ENCODE measurements around the gene FHIT.

FHIT gene

DNA sequence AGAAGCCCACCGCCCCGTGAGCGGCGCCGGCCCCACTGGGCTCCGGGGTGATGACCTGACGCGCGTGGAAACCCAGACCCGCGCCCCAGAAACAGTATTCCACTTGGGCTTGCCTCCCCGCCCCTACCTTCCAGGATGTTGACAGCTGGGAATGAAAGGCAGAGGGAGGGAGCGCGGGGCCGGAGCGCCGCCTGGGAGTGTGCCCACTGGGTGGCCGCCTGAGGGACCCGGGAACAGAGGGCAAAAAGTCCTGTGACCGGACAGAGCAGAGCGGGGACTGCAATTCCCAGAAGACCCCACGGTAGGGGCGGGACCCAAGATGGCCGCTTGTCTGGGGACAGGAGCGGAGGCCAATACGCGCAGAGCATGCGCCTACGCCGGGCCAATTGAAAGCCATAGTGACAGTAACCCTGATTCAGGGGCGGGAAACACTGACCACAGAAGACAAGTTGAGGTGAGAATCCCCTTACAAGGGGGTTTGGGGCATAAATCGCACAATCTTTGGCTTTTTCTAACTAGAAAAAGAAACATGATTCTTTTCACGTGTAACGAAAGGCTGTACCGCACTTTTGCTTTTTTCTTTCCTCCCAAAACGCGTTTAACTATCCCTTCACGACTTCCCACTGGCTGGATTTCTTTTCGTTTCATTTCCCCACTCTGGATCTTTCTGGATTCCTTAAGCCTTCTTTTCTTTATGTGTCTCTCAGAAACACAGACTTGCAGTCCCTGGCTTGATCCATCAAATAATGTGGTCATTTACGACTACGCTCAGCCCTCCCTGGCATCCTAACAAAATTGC, at the start of gene FHIT:
TSS of gene FHIT (minus strand) at position 279 of the 799 bp plus-strand sequence.
- DNase-seq = peak; percentile 47

DNA sequence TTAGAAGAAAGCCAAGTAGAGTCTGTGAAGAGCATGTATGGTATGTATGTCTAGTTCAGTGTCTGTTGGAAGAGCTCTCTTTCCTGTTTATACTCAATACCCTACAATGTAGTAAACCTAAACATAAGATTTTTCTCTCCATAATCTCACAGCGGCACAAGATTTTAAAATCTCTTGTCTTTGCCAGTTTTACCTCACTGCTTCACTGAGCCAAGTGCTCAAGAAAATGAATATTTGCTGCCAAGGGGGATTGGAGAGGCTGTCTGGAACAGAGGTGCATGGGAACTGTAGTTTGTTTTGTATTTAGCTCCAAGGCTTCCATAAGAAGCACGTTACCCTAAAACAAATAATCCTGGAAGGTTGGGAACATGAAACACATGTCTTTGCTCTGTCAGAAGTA, 49.5 kb upstream of the FHIT start:
- DNase-seq = no peak

DNA sequence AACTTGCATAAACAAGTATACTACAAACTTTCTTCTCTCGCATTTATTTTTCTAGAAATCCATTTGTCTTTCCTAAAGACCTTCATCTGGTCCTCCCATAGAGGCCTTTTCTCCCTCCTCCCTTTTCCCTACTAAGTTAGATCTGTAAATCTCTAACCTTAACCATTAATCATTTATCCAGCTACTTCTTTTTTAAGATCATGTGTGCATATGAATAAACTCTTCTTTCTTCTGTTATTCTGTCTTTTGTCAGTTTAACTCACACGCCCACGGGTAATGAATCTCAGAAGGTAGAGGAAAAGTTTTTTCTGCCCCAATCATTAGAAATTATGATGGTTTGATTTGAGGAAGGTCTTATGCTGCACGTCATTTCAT, 48.7 kb upstream of the FHIT start:
- DNase-seq = no peak

DNA sequence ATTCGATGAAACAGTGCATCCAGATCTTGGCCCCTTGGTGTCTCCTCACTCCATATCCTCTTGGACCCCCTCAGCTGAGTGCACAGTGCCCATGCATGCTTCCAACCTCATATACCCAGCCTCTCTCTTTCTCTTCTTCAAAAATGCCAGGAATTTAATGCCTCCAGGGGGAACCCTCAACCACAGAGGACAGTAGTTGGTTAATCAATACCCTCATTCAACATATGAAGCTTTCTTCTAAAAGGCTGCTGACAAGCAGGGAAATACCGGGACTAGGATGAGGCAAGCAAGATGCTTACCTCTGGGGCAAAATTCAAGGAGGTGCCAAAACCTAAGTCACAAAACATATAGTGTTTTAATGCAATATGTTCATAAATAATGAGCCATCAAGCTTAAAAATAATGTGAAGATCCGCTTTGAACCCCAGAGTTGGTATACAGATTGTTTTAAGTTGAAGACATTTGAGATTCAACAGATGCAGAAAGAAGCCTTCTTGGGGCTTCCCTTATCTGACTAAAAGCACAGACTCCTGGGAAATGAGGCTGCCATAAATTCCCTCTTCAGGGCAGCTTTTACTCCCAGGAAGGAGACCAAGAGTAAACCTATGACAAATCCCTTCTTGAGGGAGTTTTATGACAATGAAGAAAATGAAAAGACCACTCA, 48.2 kb upstream of the FHIT start:
- DNase-seq = no peak

DNA sequence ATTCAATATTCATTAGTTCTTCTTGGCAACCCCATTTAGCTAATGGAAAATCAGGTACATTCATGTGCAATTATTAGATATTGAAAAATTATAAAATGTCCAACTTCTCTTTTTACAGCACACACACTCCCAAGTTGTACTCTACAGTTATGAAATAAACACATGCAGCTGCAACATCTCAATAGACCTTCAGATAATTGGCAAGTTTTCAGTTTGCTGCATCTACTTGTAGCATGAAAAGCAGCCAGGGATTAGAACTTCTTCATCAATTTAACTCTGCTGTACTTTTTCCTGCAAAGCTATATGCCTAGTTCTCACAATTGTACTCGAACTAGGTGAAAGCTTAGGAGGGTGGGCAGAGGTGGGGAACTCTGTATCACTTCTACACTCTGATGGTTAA, 46.6 kb upstream of the FHIT start:
- no peak for DNase-seq

DNA sequence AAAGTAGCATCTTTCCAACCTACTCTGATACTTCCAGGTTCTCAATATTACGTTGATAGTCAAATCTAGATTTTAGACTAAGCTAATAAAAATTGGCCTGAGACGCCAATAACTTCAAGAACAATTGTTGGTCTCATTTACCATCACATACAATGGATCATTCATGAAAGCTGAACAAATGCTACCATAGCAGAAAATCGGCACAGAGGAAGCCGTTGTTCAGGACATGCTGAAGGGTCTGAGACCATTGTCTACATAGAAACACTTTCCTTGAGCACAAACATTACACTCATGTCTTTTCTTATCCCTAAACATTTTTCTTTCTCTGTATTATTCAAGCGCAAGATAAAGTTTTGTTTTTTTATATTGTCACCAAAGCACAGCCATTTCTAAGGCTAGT, 37.2 kb upstream of the FHIT start:
- DNase-seq = no peak

DNA sequence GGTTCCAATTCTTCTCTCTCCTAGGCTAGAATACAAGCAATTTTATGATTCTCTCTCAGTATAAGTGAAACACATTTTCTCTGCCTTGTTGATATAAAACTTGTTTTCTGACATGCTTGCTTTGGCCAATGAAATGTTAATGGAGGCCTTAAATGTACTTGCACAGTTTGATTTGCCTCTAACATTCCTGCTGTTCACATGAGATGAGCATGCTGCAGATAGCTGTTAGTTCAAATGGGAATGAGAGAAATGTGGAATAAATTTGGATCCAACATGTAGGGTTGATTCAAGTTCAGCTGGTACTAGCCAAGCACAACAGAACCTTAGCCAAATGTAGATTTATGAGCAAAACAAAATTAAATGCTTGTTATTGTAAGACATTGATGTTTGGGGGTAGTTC, 32.6 kb upstream of the FHIT start:
- DNase-seq = no peak

DNA sequence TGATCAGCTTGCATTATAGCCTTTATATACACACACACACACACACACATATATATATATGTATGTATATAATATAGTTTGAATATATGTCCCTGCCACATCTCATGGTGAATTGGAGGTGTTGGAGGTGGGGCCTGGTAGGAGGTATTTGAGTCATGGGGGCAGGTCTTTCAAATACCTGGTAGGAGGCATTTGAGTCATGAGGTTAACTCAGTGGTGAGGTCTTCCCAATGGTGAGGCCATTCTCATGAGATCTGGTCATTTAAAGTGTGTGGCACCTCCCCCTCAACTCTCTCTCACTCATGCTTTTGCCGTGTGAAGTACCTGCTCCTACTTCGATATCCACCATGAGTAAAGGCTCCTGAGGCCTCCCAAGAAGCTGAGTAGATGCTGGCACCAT, 27.5 kb upstream of the FHIT start:
- DNase-seq = no peak

DNA sequence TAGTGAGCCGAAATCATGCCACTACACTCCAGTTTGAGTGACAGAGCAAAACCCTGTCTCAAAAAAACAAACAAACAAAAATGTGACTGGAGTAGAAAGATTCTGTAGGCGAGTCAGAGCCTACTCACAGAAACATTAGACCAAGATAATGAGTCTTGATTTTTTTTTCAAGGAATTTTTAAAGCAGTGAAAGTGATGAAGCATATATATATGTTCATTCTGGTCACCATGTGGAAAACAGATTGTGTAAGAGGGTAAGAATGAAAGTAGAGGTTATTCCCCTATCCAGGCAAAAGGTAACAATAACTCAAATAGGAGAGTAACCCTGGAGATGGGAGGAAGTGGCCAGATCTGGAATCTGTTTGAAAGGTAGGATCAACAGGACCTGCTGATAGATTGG, 26.2 kb upstream of the FHIT start:
- DNase-seq = no peak

DNA sequence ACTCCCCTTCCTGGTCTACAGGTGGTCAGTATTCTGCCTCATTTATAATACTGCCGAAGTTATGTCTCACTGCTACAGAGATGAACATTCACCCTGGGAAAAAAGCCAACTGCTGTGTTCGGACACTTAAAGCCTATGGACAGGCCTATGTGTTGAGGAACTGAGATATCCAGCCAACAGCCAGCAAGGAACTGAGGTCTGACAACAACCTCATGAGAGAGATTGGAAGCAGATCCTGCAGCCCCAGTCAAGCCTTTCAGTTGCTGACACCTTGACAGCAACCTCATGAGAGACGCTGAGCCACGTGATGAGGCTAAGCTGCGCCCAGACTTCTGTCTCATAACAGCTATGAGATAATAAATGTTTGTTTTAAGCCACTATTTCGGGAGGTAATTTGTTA, 18.2 kb upstream of the FHIT start:
- no peak for DNase-seq

DNA sequence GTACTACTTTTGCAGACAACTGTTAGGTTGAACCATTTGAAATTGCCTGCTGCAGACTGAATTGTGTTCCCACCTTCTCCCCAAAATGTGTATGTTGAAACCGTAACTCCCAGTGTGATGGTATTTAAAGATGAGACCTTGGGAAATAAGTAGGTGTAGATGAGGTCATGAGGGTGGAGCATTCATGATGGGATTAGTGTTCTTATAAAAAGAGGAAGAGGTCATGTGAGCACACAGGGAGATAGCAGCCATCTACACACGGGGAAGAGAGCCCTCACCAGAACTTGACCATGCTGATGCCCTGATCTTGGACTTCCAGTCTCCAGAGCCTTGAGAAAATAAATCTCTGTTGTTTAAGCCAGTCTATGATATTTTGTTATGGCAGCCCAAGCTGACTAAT, 17.4 kb upstream of the FHIT start:
- DNase-seq = no peak

DNA sequence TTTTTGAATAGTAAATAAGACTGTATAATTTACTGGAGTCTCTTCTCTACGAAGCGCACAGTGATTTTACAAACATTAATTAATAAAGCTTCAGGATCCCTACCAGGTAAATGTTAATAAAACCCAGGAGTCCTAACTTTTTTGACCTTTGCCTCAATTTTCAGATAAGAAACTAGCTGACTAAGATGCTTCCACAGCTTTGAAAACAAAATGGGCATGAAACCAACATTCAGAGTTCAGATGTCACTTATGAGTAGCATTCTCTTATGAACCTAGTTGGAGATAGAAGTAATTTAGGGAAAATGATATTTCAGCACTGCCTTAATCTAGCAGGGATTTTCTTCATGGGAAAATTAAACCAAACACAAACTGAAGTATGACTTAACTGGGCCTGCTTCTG, 13.0 kb upstream of the FHIT start:
- no peak for DNase-seq

DNA sequence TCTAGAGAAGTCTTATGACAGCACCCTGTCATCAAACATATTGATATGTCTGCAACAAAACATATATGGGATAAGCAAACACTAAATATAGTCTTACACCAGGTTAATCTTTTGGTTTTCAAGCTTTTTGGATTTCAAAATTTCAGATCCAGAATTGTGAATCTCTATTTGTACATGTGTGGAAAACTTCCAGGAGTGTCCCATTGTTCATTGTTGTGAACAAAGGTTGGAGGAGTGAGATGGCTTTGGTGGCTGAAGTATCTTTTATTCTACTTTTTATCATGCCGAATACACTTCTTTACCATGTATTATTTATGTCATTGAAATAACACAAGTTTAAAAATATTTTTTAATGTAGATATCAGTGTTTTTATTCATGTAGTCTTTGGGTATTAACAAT, 5.9 kb upstream of the FHIT start:
- DNase-seq = no peak

DNA sequence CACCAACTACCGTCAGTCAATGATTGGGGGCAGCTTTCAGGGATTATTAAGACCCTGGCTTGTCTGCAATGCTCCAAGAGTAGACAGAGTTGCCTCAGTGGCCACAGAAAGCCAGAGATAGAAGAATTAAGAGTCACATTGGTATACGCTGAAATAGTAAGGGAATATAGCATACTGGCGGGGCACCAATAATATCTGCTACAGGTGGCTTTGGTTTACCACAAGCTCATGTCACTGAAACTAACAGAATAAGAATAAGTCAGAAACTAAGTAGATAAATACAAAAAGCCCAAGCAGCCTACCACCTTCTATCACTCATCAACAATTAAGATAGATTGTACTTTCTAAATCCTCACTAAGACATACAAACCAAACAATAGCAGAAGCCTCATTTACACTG, 2.5 kb upstream of the FHIT start:
- DNase-seq = no peak

DNA sequence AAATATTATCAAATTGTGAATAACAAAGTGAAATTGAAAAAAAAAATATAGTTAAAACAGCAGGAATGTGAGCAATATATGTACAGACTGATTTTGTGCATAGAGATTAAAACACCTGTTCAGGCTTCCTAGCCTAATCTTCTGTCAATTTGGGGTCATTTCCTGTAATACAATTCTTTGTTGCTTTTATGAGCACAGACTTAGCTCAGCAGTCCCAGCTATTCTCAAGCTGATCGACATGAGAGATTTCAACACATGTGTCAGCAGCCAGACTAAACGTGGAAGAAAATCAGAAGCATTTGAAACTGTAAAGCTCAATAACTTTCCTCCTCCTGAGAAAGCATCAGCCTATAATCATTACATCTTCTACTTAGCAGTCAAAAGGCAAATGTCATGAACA, 1.6 kb upstream of the FHIT start:
- no peak for DNase-seq

DNA sequence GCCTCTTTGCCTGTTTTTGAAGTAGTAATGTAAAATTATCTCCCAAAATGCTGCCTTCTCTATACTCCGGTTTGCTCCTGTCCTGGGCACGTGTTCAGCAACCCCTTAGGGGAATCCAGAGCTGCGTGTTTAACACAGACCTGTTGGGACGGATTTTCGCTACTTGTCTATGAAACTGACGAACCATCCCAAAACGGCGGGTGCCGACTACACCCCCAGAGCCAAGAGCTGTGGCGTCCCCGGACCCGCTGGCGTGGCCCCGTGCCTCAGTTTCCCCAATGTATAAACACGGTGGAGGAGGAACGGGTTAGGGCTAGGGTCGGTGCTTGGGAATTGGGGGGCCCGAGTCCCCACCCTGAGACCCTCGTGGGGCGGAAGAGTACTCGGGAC, 473 bp downstream of the FHIT start:
- no peak for DNase-seq

DNA sequence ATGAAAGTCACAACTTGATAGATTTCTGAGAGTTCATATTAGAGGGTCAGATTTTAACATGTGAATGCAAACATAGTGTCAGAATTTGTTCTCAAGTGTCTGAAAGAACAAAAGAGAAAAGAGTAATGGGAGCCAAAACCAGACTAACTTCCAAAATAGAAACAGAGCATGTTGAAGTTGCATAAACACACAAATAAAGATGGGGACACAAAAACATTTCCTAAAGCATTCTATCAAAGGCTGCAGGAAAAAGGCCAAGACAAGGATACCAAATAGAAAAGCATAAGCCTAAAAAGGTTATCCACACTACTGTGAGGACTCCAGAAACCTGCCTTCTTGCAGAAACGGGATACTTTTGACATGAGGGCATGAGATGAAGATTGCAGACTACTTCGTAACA, 2.8 kb downstream of the FHIT start:
- no peak for DNase-seq

DNA sequence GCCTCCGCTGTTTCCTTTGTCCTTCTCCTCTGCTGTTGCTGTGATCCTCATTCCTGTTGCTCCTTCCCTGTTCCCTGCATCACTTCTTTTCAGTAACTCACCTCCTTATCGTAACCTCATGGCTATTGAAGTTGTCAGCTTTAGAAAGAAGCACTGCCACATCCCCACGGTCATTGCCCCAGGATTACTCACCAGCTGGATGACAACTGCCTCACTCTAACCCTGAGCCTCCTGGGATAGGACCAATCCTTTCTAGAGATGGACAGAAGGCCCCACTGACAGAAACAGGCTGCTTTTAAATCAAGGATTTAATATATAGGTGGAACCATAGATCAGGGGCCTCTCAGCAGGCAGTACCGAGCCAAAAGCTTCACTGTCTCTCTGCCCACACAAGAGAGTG, 4.1 kb downstream of the FHIT start:
- no peak for DNase-seq

DNA sequence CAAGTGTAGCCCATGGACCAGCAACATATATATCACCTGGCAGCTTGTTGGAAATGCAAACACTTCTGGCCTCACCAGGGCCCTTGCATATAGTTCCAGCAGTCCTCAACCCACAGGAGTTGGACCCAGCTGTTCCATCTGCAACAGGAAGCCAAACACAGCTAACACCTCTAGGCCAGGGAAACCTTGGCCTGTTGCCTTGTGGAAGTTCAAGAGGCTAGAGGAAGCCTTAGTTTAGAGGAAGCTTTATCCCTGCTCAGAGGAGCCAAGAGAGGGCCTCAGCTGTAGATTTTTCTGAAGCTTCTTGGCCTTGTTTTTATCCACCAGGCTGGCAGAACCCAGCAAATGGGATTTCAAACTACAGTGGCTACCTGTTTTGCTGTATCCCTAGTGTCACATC, 11.4 kb downstream of the FHIT start:
- DNase-seq = no peak

DNA sequence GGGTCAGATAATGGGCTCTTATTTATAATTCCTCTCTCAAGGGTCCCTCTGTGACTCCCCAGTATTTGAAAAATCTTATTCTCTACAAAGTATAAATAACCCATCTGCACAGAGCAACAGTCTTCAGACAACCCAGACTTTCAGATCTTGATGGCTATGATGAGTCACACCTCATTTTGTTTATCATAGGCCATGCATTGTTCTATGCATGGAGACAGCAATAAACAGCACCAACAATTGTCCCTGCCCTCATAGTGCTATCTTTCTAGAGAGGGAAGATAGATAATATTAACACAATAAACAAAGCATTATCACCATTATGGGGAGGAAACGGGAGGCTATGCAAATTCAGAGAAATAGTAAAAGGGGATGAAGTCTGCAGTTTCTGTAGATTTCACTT, 13.4 kb downstream of the FHIT start:
- DNase-seq = no peak

DNA sequence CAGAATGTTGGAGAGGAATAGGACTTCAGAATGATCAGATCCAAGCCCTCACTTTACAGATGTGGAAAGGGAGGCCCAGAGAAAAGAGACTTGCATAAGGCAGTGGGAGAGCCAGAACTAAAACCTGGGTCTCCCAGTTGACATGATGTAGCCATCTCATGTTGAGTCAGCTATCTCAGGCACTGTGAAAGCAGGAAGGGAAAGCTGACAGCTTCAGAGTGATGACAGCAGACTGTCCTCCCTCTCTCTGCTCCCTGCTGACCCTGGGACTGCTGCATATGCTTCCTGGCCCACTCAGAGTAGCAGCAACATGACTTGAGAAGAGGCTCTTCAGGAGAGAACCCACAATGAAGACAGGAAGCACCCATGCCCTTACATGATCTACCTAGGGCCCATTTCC, 14.7 kb downstream of the FHIT start:
- DNase-seq = no peak

DNA sequence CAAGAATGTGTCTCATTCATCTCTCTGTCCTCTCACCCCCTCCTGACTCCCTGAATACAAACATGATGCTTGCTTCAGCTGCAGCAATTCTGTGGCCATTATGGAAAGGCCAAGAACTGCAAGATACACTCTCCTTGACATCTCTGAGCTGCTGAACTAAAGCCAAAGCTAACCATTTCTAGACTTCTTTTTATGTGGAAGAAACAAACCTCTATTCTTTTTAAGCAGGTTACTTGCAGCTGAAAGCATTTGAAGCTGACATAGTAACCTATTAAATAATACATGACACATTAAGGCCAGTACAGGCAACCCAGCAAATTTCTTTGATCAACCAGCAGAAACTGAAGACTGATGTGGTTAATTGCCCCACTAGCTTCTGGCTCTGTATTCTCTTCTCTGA, 17.5 kb downstream of the FHIT start:
- DNase-seq = no peak

DNA sequence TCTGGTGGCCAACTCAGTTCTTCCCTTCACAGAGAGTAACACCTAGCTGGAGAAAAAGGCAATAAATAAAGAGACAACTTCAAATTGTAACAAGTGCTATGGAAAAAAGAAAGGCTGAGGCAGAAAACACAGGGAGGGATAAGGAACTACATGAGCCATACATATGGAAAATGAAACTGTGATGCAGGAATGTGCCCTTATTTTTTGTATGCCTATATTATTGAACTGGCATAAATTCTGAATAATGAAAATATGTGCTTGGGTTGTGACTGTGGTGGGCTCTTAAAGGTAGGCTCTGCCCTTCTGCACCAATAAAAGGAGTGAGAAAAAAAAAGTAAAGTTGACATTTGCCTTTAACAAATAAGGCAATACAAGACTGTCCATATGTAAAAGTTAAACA, 19.6 kb downstream of the FHIT start:
- no peak for DNase-seq

DNA sequence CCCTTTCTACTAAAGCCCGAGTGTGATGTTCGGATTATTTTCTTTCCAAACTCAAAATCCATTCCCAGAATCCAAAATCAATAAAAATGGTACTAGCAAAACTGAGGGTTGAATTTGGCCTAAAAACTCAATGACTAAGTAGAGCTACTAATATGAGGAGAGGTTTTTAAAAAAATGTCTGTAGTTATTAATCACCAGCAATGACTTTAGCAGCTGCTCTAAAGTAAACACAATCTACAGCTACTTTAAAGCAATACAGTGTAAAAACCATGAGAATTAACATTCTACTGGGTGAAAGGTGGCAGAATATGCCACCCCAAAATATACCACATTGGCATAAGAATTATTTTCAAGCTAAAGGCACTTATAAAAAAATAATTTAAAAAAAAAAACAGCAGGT, 23.5 kb downstream of the FHIT start:
- no peak for DNase-seq

DNA sequence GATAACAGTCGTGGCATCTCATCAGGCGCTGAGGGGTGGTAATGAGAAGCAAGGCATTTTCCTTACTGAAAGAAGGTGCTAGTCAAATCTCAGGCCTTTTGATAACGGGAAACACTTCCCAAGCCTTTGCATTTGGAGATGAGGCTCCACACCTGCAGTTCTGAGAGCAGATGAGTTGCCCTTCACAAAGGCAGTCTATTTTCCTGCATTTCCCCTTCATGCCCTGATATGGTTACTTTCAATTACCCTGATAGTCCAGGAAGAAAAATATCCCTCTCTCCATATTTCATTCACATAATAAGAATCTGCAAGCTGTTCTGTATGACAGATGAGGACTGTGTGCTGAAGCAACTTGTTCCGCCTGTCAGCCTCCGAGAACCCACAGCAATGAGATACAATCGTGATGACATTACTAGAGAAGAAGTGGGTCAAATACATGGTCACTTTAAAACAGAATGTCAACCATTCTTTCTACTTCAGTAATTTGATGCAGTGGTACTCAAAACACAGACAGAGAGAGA, 25.0 kb downstream of the FHIT start:
- no peak for DNase-seq

Data from NCI-H2081 treated with DMSO at 0.1 percent for 48 hours (cell line).